ENCODE results near the gene FFAR2. TPM values are rescaled to one million over a fixed set of nuclear protein-coding genes. Genes with fewer than 3 reads are reported as not detected.
A peak's percentile ranks its signal among the peaks of the same experiment; 100 is the strongest.

Gene FFAR2
- total RNA-seq, 1 donor from 2014 or later, result not detected

DNA sequence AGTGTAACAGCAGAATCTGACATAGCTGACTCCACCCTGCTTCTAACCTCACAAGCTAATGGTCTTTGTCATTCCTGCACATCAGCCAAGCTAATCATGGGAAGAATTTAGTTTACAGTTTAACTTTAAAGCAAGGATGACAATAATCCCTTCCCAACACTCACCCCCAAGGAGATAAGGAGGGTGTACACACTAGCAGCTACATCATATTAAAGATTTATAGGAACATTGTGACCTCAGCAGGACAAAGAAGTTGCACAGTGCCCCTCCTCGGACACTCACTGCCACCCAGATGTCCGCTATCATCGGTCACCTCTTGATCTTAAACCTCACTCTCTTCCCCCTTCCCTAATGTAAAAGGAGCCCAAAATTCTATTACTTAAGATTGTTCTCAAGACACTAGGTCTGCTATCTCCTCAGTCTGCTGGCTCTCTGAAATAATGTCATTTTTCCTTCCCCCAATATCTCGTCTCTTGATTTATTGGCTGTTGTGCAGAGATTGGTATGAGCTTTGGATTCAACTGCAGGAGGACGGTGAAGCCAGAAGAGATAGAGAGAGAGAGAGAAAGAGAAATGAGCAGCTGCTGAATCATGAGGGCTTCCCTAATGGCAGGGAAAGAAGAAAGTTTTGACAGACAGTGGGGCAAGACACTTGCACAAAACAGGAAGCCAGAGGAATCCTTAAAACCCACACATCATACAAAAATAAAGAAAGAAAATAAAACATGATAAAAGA is 17.5 kb upstream of the FFAR2 start:
- H3K36me3 ChIP-seq, result no peaks in the 10 kb centered on the region
- DNase-seq (ENCODE audit: extremely low spot score in 2 of 2), result no peak

DNA sequence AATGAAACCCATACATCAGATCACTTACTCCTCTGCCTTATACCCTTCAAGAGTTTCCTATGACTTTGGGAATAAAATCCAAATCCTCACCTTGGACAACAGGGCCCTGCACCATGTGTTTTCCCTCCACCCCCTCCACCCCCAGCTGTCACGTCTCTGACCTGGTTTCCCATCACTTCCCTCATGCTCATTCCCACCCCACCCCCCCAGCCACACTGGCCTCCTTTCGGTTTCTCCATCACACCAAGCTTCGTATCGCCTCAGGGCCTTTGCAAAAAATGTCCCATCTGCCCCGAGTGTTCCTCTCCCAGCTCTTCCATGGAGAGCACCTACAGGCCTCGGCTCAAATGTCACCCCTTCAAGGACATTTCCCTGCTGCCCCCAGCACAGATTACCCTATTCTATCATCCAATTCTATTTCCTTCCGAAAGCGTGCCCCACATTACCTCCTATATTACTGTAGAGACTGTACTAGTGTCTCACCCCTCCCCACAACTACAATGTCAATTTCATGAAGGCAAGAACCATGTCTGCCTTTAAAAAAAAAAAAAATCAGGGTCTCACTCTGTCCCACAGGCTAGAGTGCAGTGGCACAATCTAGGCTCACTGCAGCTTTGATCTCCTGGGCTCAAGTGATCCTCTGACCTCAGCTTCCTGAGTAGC is 16.8 kb upstream of the FFAR2 start:
- H3K27ac ChIP-seq, result no peak overlapping the region
- peaks cover 15% of the 10 kb centered on the region for H3K4me1 ChIP-seq
- H3K36me3 ChIP-seq, result no peaks in the 10 kb centered on the region
- intact Hi-C loops (cut with DNase I), result no loop called here
- no peak for TF ChIP-seq POLR2A (IDR thresholded peaks at IDR 0.05)
- TF ChIP-seq CTCF (IDR thresholded peaks at IDR 0.05), result no peak
- no peak for TF ChIP-seq POLR2AphosphoS5 (IDR thresholded peaks at IDR 0.05; ENCODE audit: insufficient read depth in 1 of 2, low read depth in 1 of 2)
- H3K4me3 ChIP-seq, result no peak overlapping the region
- no peaks in the 10 kb centered on the region for H3K27me3 ChIP-seq
- DNase-seq (ENCODE audit: extremely low spot score in 2 of 2), result no peak
- no peaks in the 10 kb centered on the region for H3K9me3 ChIP-seq

More for the DNA sequence above, 17.5 kb upstream of the FFAR2 start:
- Histone ChIP-seq H3K27ac (no peak overlapping the region), H3K4me3 (no peak overlapping the region), H3K27me3 (no peaks in the 10 kb centered on the region), H3K9me3 (no peaks in the 10 kb centered on the region), H3K4me1 (peaks cover 8% of the 10 kb centered on the region)
- TF ChIP-seq POLR2A (IDR thresholded peaks at IDR 0.05), result no peak
- TF ChIP-seq POLR2AphosphoS5 (IDR thresholded peaks at IDR 0.05; ENCODE audit: insufficient read depth in 1 of 2, low read depth in 1 of 2), result no peak
- no peak for TF ChIP-seq CTCF (IDR thresholded peaks at IDR 0.05)
- intact Hi-C loops (cut with DNase I), result no loop called here

- Histone ChIP-seq H3K4me1 (peaks cover 28% of the 10 kb centered on the region), H3K27me3 (no peaks in the 10 kb centered on the region), H3K36me3 (no peaks in the 10 kb centered on the region), H3K27ac (no peak overlapping the region), H3K9me3 (no peaks in the 10 kb centered on the region), H3K4me3 (no peak overlapping the region)
- no peak for DNase-seq (ENCODE audit: extremely low spot score in 2 of 2)
- TF ChIP-seq POLR2AphosphoS5 (IDR thresholded peaks at IDR 0.05; ENCODE audit: insufficient read depth in 1 of 2, low read depth in 1 of 2) (no peak), POLR2A (IDR thresholded peaks at IDR 0.05) (no peak), CTCF (IDR thresholded peaks at IDR 0.05) (no peak)
- intact Hi-C loops (cut with DNase I), result no loop called here
These were observed 15.1 kb upstream of the FFAR2 start for GRCh38 chr19:35432911-35433310.

GRCh38 chr19:35433448-35433847 is 14.6 kb upstream of the FFAR2 start:
- TF ChIP-seq POLR2A (IDR thresholded peaks at IDR 0.05) (no peak), CTCF (IDR thresholded peaks at IDR 0.05) (no peak), POLR2AphosphoS5 (IDR thresholded peaks at IDR 0.05; ENCODE audit: insufficient read depth in 1 of 2, low read depth in 1 of 2) (no peak)
- Histone ChIP-seq H3K4me3 (no peak overlapping the region), H3K4me1 (peaks cover 28% of the 10 kb centered on the region), H3K27ac (no peak overlapping the region), H3K36me3 (no peaks in the 10 kb centered on the region), H3K27me3 (no peaks in the 10 kb centered on the region), H3K9me3 (no peaks in the 10 kb centered on the region)
- no peak for DNase-seq (ENCODE audit: extremely low spot score in 2 of 2)
- intact Hi-C loops (cut with DNase I), result no loop called here

GRCh38 chr19:35435896-35436295 is 12.2 kb upstream of the FFAR2 start:
- Histone ChIP-seq H3K4me3 (no peak overlapping the region), H3K27ac (peak overlapping the region; percentile 70)

More at GRCh38 chr19:35435896-35436295, 12.2 kb upstream of the FFAR2 start:
- Histone ChIP-seq H3K4me1 (peaks cover 28% of the 10 kb centered on the region), H3K9me3 (no peaks in the 10 kb centered on the region), H3K27me3 (no peaks in the 10 kb centered on the region), H3K36me3 (no peaks in the 10 kb centered on the region)
- TF ChIP-seq CTCF (IDR thresholded peaks at IDR 0.05) (no peak), POLR2AphosphoS5 (IDR thresholded peaks at IDR 0.05; ENCODE audit: insufficient read depth in 1 of 2, low read depth in 1 of 2) (no peak), POLR2A (IDR thresholded peaks at IDR 0.05) (no peak)
- no peak for DNase-seq (ENCODE audit: extremely low spot score in 2 of 2)
- intact Hi-C loops (cut with DNase I), result no loop called here
